IMR-90 (cell line): Measurements from ENCODE around the gene CMPK2.

Experiments
- CEBPB ChIP-seq: IDR thresholded peaks from 2 replicates; pipeline ENCODE4 v1.6.1; 2012; ENCODE audit warnings: low read depth, low read length, improper control_type of control experiment
- CTCF ChIP-seq: conservative IDR thresholded peaks from 2 replicates; pipeline ENCODE4 v1.5.1; 2012; ENCODE audit warnings: mild to moderate bottlenecking, low read depth, low read length, improper control_type of control experiment
- FOS ChIP-seq: fragments of 150-350 bp; IDR thresholded peaks from 2 replicates; pipeline ENCODE4 v1.6.1; 2016; ENCODE audit warnings: low read depth, low read length
- MAFK ChIP-seq: IDR thresholded peaks from 2 replicates; pipeline ENCODE4 v1.6.1; 2012; ENCODE audit warnings: low read depth, low read length, improper control_type of control experiment
- MAZ ChIP-seq: IDR thresholded peaks from 2 replicates; pipeline ENCODE4 v1.6.1; 2012; ENCODE audit warnings: low read depth, mild to moderate bottlenecking, low read length, improper control_type of control experiment, moderate library complexity, borderline replicate concordance
- MXI1 ChIP-seq: IDR thresholded peaks from 2 replicates; pipeline ENCODE4 v1.6.1; 2012; ENCODE audit warnings: low read depth, mild to moderate bottlenecking, low read length, moderate library complexity, borderline replicate concordance
- POLR2A ChIP-seq: IDR thresholded peaks from 2 replicates; pipeline ENCODE4 v1.6.1; 2012; ENCODE audit warnings: mild to moderate bottlenecking, low read depth, low read length
- RCOR1 ChIP-seq: IDR thresholded peaks from 2 replicates; pipeline ENCODE4 v1.6.1; 2012; ENCODE audit warnings: mild to moderate bottlenecking, low read length, improper control_type of control experiment; ENCODE audit not compliant: insufficient replicate concordance

GRCh38 chr2:6866275-6866671, 566 bp upstream of the CMPK2 start:
- no peak for TF ChIP-seq CTCF
- TF ChIP-seq POLR2A = no peak
- TF ChIP-seq MXI1 = no peak
- no peak for TF ChIP-seq CEBPB
- no peak for TF ChIP-seq MAFK
- TF ChIP-seq FOS = no peak
- no peak for TF ChIP-seq RCOR1
- no peak for TF ChIP-seq MAZ
